HG03469 (cell line): Measurements from ENCODE around the gene DNAAF2.
"Not testable (repeated sequence)": the region's sequence is repeated elsewhere in the genome, so short reads cannot be mapped to it uniquely, and the experiment has no call there.

ENCODE experiments used
- ATAC-seq: cut with Tn5 transposase; IDR thresholded peaks from one replicate; pipeline ENCODE4 v1.9.1; 2021; ENCODE audit warnings: mild to moderate bottlenecking, moderate library complexity, moderate number of reproducible peaks; ENCODE audit not compliant: unreplicated experiment

Gene DNAAF2

DNA sequence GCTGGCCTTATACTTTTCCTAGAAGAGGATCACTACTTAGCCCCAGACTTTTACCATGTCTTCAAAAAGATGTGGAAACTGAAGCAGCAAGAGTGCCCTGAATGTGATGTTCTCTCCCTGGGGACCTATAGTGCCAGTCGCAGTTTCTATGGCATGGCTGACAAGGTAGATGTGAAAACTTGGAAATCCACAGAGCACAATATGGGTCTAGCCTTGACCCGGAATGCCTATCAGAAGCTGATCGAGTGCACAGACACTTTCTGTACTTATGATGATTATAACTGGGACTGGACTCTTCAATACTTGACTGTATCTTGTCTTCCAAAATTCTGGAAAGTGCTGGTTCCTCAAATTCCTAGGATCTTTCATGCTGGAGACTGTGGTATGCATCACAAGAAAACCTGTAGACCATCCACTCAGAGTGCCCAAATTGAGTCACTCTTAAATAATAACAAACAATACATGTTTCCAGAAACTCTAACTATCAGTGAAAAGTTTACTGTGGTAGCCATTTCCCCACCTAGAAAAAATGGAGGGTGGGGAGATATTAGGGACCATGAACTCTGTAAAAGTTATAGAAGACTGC lies 12.9 kb downstream of the DNAAF2 start:
- no peak for ATAC-seq

DNA sequence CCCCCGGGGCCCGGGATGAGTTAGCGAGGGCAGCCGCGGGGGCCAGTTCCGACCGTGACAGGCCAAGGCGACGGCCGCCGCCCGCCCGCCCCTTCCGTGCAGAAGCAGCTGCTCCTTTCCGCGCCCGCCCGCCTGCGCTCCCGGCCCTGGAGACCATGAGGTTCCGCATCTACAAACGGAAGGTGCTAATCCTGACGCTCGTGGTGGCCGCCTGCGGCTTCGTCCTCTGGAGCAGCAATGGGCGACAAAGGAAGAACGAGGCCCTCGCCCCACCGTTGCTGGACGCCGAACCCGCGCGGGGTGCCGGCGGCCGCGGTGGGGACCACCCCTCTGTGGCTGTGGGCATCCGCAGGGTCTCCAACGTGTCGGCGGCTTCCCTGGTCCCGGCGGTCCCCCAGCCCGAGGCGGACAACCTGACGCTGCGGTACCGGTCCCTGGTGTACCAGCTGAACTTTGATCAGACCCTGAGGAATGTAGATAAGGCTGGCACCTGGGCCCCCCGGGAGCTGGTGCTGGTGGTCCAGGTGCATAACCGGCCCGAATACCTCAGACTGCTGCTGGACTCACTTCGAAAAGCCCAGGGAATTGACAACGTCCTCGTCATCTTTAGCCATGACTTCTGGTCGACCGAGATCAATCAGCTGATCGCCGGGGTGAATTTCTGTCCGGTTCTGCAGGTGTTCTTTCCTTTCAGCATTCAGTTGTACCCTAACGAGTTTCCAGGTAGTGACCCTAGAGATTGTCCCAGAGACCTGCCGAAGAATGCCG lies 13.7 kb downstream of the DNAAF2 start:
- ATAC-seq: no peak

DNA sequence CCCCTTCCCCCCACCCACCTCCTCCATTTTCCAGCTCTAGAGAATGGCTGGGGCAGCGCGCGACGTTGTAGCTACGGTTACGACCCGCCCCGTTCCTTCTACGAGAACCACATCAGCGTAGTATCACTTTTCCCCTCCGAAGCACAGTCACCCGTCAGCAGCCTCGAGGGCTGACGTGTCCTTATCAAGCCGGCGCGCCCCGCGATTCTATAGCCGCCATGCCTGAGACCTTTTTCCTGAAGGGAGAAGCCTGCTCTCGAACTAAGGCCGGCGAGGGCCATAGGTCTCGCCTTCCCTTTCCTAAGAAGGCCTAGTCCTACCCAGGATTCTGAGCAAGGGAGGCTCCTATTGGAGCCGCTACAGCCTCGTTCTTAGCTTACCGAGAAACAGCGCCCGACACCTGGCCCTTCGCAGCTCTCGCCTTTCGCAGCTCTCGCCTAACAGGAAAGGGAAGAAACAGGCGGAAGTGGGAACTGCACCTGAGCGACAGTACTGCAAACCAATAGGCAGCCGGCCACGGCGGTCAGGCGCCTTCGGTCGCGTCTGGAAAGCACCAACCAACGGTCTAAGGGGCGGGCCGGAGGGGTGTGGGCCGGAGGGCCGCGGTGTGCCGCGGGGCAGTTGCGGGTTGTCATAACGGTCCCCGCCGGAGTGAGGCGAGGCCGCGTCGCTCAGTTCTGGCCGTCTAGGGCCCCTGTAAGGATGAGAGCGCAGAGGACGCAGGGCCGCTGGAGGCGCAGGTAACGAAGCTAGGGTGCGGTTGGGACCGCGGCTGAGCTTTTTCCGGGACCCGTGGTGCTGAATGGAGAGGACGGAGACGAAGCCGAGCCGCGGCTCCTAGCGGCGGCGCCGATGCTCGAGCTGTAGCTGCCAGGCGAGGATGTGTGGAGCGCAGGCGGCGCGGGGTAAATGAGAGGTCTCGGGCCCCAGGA lies 14.6 kb downstream of the DNAAF2 start, which contains the start of the genes MGAT2 and RPL36AL:
TSS of gene MGAT2 (plus strand) at position 618 of the 932 bp plus-strand sequence. CDS start 470 bp downstream, outside the sequence.
TSS of gene RPL36AL (minus strand) at position 445 of the 932 bp plus-strand sequence. CDS start 1,522 bp downstream, outside the sequence.
- peak; percentile 86 for ATAC-seq

DNA sequence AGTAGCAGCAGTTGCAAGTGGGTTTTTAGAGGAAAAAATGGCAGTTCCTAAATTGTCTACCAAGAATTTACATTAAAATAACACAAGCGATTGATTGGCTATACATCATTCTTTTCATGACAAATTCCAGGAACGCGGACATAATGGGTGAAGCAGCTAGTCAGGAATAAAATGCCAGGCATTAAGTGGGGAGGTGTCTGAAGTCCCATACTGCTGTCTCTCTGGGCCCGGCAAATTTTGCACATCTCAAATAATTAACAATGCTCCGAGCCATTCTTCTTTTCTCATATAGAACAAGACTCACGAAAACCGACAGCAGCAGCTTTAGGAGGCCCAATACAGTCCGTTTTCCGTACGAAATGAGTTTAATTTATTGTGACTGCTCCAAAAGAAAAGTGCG lies 15.3 kb downstream of the DNAAF2 start:
- ATAC-seq: no peak

DNA sequence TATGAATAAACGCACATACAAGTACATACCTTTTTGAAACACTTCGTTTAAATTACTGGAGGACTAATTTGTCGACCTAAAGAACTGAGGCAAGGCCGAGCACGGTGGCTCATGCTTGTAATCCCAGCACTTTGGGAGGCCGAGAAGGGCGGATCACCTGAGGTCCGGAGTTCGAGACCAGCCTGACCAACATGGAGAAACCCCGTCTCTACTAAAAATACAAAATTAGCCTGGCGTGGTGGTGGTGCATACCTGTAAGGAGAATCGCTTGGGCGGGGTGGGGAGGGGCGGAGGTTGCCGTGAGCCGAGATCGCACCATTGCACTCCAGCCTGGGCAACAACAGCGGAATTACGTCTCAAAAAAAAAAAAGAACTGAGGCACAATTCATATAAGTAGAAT lies 15.8 kb downstream of the DNAAF2 start:
- ATAC-seq: not testable (repeated sequence)

DNA sequence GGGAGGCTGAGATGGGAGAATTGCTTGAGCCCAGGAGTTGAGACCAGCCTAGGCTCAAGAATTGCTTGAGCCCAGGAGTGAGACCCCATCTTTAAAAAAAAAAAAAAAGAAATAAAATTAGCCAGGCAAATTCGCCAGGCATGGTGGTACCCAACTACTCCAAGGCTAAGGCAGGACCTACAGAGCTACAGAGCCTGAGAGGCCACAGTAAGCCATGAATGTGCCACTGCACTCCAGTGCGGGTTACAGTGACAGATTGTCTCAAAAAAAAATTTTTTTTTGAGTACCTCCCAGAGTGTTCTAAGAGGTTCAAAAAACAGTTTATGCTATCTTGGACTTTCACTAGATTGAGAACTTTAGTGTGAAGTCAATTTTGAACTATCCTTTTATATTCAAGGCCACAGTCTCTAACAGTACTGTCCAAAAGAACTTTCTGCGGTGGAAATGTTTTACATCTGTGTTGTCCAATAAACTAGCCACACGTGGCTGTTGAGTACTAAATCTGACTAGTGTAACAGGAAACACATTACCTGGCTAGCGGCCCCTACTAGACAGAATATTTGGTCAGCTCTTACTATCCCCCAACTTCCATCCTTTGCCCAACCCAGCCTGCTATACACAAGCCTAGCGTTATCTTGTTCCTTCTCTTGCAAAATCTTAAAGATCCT lies 17.1 kb downstream of the DNAAF2 start:
- ATAC-seq: no peak

DNA sequence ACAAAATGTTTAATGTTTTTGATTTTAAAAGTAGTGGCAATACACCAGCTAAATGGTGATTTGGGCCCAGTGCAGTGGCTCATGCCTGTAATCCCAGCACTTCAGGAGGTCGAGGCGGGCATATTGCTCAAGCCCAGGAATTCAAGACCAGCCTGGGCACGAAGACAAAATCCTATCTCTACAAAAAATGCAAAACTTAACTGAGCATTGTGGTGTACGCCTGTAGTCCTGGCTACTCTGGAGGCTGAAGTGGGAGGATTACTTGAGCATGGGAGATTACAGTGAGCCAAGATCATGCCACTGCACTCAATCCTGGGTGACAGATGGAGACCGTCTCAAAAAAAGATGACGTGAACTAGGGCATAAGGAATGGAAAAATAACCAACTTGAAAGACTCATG lies 19.3 kb downstream of the DNAAF2 start:
- no peak for ATAC-seq

DNA sequence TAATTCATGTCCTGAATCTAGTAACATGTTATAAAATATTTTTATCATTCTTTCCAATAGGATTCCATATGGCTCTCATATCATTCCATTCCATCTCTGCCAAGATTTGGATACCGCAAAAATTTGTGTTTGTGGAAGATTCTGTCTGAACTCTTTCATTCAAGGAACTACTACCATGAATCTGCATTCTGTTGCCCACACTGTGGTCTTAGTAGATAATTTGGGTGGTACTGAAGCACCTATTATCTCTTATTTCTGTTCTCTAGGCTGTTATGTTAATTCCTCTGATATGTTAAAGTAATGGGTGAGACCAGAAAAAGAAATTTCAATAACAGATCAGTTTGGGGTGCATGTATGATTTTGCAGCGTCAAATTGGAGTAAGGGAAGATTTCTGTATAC lies 20.8 kb downstream of the DNAAF2 start:
- no peak for ATAC-seq

DNA sequence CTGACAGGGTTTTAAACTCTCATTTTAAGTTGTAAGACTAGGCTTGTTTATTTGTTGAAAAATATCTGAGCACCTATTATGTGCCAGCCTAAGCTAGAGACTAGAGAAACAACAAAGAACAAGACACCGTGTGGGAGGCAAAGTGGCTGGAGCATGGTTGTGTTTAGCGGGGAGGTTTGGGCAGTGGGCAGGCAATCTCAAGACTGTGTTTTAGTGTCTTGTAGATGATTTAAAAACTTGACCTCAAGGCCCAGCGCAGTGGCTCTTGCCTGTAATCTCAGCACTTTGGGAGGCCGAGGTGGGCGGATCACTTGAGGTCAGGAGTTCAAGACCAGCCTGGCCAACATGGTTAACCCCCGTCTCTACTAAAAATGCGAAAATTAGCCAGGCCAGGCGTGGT lies 22.4 kb downstream of the DNAAF2 start:
- ATAC-seq: no peak

DNA sequence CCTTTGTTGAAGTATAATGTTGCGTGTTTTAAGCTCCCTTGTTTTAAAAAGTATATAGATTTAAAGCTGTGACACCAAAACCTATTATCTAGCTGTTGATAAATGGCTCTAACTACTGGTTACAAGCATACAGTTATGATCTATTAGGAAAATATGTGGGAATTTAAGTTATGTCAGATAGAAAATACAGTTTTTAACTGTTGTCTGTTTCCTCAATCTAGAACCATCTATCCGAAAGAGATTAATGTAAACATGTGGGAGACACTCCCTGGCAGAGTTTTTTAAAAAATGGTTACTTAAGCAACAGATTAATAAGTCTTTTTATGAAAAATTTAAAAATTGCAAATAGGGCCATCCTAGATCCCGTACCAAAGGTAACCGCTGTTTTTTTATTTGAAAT lies 22.8 kb downstream of the DNAAF2 start:
- ATAC-seq: no peak

DNA sequence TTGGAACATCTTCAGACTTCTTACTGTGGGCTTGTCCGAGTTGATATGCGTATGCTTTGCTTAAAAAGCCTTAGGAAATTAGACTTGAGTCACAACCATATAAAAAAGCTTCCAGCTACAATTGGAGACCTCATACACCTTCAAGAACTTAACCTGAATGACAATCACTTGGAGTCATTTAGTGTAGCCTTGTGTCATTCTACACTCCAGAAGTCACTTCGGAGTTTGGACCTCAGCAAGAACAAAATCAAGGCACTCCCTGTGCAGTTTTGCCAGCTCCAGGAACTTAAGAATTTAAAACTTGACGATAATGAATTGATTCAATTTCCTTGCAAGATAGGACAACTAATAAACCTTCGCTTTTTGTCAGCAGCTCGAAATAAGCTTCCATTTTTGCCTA lies 27.5 kb downstream of the DNAAF2 start:
- no peak for ATAC-seq

DNA sequence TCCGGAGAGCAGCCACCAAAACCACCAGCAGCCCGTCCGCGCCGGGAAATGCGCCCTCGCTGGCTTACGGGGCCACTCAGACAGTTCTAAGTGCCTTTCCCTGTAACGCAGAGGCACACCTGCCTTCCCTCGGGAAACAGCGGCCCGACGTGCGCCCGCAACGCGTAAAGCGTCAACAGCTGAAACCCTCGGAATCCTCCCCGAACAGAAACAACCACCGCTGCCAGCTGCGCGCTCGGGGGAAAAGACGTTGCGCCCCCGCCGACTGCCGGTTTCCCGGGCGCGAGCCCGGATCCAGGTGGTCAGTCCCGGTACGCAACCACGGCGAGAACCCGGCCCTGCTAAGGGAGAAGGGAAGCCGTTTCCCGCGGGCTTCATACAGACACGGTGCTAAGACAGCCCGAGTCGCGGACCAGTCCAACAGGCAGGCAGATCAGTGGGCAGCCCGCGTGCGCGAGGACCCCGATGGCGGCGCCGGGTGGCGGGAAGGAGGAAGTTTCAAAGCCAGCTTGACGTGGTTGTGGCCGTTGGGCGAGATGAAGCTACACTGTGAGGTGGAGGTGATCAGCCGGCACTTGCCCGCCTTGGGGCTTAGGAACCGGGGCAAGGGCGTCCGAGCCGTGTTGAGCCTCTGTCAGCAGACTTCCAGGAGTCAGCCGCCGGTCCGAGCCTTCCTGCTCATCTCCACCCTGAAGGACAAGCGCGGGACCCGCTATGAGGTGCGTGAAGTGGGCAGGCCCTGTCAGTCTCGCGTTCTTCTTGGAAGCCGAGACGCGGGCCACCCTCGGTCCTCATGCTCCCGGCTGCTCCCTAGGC lies 36.4 kb downstream of the DNAAF2 start, which contains the start of gene LRR1:
TSS of gene LRR1 (plus strand) at position 456 of the 816 bp plus-strand sequence. CDS start at position 537, 81 bp downstream.
- peak; percentile 23 for ATAC-seq

DNA sequence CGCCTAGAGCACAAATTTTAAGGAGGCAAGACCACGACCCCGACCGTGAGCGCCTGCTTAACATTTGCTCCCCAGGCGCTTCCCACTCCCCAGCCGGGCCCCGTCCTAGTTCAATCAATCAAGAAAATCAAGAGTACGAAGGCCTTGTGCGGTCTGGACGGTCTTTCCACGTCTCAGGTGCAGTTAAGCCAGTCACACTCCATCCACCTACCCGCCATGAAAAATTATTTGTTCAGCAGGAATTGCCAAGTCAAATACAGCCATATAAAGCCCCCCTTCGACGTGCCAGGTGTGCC lies 36.9 kb downstream of the DNAAF2 start:
- no peak for ATAC-seq

DNA sequence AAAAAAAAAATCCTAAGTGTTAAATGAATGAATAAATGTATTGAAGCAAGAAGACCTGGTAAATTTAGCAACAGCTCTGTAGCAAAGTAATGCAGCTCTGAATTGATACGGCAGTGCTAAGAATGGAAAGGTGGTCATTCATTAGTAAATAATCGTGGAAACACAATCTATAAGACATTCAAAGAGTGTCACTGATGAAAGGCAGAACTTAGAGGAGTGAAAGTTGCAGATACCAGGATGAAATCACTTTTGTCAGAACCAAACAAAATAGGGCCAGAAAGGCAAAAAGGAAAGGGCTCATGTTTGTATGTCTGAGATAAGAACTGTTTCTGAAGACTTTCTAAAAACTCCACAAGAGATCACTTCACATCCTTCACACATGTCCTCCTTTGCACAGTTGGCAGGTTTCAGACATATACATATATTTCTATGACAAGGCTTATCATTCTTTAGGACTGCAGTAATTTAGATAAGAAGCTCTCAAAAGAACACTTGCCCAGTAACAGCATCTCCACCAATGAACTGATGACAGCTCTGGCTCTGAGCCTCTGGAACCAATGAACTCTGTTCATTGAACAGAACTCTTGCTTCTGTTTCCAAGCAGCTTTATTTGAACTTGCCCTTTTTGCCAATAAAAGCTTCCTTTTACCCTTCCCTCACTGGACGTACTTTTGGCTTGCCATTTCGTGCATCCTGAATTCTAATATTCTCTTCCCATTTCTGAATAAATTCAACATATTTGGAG lies 40.5 kb downstream of the DNAAF2 start:
- ATAC-seq: peak; percentile 36

DNA sequence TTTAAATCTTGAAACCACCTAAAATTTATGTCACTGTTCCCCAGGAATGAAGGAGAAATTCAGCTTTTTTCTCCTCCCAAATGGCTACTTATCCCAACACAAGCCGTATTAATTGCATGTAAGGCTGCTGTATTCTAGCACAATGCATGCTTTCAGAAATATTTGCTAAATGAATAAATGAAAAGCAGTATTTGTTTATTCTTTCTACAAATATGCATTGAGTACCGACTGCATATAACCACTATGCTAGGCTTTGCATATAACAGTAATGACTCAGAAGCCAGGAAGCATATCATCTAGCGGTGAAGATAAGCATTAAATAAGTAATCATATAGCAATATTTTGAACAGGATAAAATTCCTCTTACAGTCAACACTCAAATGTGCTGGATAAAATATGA lies 42.0 kb downstream of the DNAAF2 start:
- peak; percentile 33 for ATAC-seq

DNA sequence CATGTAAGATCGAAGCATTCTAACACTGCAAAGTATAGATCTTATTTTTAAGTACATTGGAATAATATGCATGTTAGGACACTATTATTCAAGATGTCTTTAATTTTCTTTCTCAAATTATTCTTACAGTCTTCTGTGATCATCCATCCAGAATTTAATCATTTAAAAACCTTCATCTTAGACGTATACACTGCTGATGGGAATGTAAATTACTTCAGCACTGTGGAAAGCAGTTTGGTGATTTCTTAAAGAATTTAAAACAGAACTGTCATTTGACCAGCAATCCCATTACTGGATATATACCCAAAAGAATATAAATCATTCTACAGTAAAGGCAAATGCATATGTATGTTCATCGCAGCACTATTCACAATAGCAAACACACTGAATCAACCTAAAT lies 45.7 kb downstream of the DNAAF2 start:
- no peak for ATAC-seq

DNA sequence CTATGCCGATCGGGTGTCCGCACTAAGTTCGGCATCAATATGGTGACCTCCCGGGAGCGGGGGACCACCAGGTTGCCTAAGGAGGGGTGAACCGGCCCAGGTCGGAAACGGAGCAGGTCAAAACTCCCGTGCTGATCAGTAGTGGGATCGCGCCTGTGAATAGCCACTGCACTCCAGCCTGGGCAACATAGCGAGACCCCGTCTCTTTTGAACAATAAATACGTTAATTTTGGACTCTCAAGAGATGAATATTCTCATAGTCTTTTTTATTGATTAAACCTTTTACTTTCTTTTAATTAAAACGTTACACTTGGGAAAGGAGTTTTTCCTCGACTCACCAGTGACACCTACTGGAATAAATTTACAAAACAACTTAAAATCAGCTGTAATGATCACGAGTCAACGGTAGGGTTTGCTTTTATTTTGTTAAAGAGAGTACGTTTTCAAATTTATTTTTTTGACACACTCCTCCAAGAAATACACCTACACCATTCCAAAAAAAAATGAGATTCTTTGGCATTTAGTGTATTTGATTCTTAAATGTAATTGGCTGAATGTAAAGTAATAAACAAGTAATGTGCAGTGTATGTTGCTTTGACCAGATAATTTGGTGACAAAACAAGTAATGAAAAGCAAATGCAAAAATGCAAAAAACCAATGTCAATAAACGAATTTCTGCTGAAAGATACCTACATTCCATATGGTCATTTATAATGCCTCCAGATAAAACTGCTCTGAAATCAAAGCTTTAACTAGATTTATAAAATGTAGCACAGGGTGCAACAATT lies 48.2 kb downstream of the DNAAF2 start:
- ATAC-seq: peak; percentile 28
